NOMO-1 treated with DMSO at 0.1 percent for 48 hours (cell line): ENCODE results near the gene KCNJ12.
"Not testable (repeated sequence)": the region's sequence is repeated elsewhere in the genome, so short reads cannot be mapped to it uniquely, and the experiment has no call there.

ENCODE experiments used
- DNase-seq: peaks from one replicate; lab custom pipeline; 2025; ENCODE audit not compliant: unreplicated experiment; lab: John Stamatoyannopoulos, UW

Gene KCNJ12

DNA sequence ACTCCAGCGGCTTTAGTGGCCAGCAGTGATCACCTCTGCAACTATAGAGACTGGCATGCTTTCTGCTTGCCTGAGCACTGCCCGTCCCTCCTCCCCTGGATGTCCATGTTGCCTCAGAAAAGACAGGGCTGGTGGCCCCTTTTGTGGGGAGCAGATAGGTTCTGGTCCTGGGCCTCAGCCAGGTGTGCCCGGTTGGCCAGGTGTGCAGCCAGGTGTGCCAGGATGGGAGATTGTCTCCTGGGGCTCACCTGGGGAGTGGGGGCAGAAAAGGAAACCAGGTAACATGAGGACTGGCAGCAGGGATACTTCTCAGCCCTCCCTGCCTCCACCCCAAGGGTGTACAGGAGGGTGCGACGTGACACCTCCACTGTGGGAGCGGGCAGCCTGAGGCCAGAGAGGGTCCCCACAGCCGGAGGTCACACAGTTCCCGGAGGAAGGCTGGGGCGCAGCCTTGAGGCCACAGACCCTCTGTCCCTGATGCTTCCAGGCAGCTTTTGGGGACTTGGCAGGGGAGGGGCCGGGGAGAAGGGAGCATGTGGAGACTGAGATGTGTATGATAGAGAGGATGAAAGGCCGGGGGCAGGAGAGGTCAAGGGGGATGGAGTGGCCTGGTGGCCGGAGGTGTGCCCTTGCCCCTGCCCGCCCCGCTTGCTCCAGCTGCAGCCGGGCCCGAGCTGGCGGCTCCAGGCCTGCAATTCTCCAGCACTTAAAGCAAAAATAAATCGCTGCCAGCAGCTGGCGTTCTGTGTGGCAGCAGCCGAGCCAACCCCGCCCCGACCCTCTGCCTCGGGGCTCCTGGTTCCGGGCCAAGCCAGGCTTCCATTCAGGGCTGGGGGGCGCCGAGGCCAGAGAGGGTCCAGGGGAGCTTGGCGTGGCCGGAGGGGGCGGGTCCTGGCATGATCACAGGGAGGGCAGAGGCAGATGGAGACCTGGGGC, 6.7 kb downstream of the KCNJ12 start:
- no peak for DNase-seq

DNA sequence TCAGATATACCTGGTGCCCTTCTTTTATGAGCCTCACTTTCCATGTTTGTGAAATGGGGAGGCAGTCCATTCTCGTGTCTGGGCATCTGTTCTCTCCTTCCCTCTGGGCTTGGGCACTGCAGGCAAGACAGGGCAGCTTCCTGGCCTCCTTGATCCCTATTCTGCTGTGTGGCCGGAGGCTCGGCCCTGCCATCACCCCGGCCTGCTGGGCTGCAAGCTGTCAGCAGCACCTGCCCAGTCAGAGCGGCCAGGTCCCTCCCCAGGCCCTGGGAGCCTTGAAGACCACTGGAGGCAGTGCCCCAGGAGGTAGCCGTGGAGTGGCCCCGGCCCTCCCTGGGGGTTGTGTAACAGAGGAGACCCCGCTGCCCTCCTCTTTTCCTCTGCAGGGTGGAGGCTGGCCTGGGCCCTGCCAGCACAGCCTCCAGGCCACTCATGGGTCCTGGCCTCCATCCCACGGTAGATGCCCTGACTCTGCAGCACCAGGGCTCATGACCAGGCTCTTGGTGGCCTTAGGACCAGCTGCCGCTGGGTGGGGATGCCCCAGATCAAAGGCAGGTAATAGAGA, 9.2 kb downstream of the KCNJ12 start:
- no peak for DNase-seq

DNA sequence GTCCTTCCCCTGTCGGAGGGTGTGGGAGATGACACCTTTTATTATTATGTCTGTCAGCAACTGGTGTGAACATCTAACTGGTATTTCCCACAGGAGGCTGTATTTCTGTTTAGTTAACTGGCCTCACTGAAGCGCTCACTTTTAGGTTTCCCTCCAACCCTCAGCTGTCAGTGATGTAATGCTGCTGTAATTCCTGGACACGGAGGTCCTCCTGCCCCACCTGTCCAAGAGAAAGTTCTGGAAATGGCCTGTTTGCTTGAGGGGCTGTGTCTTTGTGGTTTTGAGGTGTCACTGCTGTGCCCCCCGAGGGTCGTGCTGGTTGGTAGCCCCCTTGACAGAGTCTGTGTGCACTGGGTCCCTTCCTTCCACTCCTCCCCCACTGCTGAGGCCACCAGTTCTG, 11.5 kb downstream of the KCNJ12 start:
- DNase-seq = no peak

DNA sequence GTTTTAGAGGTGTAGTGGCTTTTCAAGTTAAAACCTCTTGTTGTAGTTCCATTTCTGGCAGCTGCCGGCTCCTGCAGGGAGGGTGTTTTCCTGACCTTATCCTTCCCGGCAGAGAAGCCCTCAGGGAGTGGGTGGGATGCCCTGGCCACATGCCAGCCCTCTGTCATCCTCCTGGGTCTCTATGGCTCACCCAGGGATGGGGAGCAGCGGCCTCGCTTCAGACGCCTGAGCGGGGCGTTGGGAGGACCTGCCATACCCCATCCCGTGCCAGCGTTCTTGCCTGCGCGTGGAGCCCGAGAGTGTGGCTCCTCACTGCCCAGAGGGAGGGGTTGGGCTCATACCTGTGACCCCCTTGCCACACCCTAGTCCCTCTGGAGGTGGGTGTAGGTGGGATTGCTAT, 11.9 kb downstream of the KCNJ12 start:
- DNase-seq = no peak

DNA sequence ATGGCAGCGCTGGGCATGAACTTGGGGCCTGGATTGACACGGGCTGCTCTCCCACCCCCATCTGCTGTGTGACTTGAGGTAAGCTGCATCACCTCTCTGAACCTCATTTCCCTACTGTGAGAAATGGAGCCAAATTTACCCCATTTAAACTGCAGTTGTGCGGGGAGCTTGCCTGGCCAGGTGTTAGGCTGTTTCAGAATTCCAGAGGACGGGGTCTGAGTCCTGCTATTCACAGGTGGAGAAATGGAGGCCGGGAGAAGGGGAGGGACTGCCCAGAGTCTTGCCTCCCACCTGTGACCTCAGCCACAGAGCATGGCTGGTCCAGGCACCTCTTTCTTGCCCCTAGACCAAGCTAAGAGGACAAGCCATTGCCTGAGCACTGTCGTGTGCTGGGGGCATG, 12.8 kb downstream of the KCNJ12 start:
- no peak for DNase-seq

DNA sequence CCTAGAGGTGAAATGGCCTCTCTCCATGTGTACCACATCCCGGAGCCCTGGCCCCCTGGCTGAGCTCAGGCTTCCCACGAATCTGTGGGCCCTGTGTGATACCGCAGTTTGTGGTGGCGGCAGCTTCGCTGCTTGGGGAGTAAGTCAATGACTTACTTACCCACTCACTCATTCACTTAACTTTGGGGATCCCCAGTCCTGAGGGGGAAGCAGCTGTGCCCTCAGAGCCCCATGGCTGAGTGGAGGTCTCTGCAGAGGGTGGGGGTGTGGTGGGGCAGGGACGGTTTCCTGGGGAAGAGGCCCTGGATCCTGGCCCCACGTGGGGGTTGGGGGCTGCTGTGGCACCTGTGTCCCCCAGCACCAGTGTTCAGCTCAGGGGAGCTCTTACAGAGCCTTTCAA, 13.2 kb downstream of the KCNJ12 start:
- DNase-seq = no peak

DNA sequence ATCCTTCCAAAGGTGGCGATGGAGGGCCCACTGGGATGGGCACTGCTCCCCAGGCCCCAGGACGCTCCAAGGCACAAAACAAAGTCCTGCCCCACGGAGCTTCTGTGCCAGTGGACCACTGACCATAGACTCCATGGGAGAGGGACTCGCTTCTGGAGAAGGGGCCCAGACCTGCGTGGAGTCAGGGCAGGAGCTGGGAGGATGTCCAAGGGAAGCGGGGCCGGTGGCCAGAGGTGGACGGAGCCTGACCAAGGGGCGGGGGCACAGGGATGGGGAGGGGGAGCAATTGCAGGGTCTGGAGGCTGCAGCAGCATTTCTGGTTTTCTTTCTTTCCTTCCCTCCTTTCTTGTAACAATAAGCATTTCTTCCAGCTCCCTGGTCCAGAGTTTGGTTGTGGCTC, 14.1 kb downstream of the KCNJ12 start:
- DNase-seq = no peak

DNA sequence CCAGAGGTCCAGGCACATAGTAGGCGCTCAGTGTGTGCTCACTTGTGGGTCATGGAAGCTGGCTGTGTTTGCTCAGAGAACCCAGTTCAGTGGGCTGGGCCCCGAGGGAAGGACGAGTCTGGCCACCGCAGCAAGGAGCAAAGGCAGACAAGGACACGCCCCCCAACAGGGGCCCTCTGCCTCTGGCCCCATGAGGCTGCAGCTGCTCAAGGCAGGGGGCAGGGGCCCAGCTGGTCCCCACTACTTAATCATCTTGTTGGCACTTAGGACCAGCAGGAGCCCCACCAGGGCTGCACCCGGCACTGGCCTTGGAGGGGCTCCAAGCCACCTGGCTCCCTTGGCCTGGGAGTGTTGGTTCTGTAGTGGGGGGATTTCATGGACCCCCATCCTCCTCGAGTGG, 16.1 kb downstream of the KCNJ12 start:
- no peak for DNase-seq

DNA sequence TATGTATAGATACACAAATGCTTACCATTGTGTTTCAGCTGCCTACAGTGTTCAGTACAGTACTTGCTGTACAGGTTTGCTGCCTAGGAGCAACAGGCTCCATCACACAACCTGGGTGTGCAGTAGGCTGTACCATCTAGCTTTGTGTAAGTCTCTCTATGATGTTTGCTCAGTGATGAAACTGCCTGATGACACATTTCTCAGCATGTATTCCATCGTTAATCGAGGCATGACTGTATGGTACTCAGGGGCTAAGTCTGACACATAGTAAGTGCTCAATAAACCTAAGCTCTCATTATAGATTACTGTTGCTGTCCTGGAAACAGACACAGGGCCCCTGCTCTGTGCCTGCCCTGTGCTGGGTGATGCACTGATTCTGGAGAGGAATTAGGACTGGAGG, 18.1 kb downstream of the KCNJ12 start:
- no peak for DNase-seq

DNA sequence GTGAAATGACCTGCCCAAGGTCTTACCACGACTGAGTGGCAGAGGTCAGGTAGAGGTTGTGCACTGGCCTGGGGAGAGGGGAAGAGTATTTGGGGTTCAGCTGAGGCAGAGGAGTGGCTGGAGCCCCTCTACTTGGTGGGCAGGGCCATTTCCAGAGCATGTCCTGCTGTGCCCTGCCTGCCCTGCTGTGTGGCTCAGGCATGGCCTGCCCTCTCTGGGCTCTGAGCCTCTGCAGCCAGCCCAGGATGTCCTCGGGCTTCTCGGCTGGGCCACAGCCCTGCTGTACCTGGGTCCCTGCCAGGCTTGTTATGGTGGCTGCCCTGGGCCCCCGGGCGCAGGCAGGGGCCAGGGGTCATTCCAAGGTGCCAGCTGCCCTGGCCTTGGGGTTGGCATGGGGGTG, 19.6 kb downstream of the KCNJ12 start:
- no peak for DNase-seq

DNA sequence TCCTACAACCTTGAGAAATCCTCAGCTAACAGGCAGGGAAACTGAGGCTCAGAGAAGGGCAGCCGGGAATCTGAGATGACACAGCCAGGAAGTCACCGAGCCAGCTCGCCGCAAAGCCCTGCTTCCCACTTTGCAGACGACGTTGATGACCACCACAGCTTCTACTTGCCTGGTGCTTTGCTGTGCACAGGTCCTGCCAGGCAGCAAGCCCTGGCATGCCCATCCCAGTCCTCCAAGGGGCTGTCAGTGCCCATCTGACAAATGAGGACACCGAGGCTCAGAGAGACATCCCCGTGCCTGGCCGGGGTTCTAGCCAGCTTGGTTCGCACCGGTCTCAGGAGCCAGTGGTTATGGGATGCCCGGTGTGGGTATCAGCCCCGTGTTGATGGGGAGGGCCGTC, 20.1 kb downstream of the KCNJ12 start:
- no peak for DNase-seq

DNA sequence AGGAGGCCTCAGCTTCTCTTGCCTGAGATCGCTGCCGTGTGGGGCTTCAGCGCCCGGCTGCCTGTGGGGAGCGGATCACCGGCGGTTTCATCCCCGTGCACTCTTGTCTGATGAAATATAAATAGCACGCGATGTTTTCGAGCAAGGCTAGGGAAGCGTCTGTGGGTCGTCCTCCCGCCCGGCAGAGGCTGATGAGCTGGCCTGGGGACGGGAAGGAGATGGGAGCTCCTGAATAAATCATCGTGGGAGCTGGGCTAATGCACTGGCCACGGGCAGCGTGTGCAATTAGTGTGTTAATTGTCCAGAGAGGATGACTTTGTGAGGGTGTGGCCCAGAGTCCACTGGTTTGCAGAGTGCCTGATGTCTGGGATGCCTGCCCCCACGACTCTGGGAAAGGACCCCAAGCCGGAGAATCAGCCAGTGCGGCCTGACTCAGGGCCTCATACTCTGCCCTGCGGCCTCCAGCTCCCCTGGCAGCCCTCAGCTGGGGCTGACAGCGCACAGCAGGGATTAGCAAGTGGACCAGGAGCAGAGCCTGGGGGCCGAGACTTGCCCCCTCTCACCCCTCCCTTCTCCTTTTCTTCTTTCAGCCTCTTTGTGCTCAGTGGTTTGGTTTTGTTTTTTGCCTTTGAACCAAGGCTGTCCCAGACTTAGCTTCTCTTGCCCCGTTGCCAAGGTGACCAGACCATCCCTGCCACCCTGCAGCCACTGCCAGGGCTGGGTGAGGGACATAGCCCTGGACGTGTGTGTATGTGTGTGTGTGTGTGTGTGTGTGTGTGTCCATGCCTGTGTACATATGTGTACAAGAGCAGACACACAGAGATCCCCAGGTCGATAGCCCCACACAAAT, 21.4 kb downstream of the KCNJ12 start:
- DNase-seq = no peak

DNA sequence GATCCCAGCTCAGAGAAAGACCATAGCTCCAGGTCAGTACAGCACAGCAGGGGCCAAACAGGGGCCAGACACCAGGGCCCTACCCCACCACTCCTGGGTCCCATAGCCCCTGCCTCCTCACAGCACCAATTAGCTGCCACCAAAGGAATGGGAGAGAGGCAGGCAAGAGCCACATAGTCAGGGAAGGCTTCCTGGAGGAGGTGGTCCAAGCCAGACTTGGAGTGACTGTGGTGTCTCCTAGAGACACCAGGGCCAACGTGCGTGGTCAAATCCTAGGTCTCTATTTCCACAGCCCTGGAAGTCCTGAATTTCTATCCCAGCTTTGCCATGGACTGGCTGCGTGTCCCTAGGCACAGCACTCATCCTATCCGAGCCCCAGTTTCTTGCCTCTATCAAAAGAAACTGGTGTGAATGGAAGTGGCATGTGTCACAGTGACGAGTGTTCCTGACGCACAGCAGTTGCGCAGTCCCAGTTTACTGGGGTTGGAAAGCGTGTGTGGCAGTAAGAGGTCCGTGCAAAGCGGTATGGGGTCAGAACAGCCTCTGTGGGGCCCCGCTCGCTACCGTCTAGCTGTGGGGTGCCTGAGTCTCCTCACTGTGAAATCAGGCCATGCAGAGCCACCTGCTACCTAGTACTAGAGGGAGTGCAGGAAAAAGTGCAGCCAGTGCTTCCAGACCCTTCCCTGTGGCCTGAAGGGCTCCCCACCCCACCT, 23.5 kb downstream of the KCNJ12 start:
- no peak for DNase-seq

DNA sequence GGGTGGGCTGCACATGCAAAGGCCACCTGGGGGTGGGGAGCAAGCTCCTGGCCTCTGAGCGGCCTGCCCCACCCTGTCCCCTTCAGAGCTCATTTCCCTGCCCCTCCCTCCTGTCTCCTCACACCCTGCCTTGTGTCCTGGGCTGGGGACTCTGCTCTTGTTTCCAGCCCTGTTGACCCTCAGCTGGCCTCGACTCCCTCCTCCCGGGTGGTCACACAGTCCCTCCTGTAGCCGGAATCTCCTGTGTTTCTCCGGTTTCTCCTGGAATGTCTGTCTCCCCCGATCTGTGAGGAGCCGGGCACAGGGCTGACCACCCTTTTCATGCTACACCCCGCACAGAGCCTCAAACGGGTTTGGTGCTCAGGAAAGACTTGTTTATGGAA, 24.0 kb downstream of the KCNJ12 start:
- DNase-seq = not testable (repeated sequence)

DNA sequence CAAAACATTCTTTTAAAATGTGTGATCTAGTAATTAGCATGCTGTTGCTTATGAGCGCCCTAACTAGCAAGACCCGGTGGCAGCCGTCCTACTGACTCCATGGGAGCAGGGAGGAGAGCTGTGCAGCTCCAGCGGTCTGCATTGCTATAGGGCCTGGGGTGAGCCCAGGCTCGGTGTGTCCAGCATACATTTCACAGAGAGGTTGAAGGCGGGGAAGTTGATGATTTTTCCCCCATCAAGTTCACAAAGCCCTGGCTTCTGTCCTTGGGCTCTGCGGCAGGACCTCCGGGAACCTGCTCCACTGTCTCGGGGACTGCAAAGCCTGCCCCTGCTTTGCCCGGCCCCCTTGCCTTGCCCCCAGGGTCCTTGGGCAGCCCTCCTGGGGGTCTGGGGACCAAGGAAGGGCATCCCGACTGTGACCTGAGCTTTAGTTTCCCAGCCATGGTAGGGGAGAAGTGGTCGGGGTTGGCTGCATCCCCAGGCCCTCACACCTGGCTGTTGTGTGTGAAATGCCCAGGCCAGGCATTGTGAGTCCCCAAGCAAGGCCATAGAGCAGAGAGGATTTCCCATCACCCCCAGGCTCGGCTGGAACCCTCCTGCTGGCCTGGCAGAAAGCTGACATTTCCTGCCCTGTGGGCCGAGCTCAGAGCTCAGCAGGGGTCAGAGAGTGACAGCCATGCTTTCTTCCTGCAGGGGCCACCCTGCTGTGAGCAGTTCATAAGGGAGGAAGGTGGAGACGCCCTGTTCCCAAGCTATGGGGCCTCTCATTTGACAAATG, 24.8 kb downstream of the KCNJ12 start:
- DNase-seq = no peak

DNA sequence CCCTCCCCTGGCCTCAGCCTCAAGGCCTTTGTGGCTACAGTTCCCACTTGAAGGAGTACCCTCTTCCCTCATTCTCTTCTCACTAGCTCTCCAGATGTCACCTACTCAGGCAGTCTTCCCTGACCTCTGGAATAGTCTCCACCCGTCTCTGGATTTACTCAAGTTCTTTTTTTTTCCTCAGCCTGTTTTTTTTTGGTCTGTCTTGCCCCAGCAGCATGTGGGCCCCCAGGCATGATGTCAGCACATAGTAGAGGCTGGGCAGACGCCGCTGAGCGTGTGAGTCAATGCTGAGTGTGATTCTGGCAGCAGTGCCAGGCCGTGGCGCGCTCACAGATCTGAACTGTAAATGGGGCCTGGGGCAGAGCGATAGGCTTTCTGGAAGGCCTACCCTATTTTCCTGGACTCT, 26.0 kb downstream of the KCNJ12 start:
- DNase-seq = not testable (repeated sequence)

DNA sequence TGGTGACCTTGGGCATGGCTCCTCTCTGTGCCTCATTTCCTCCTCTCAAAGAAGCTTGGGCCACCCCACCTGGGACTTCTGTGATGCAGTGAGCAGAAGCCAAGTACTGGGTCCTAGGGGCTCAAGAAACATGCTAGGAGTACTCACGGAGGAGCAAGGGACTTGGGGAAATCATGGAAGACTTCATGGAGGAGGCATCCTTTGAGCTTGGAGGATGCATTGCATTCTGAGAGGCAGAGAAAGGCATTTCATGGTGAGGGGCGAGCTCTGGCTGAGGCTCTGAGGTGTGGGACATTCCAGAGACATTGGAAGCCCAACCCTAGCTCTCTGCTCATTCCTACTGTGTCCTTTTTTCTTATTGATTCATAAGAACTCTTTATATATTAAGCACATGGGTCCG, 26.8 kb downstream of the KCNJ12 start:
- not testable (repeated sequence) for DNase-seq

DNA sequence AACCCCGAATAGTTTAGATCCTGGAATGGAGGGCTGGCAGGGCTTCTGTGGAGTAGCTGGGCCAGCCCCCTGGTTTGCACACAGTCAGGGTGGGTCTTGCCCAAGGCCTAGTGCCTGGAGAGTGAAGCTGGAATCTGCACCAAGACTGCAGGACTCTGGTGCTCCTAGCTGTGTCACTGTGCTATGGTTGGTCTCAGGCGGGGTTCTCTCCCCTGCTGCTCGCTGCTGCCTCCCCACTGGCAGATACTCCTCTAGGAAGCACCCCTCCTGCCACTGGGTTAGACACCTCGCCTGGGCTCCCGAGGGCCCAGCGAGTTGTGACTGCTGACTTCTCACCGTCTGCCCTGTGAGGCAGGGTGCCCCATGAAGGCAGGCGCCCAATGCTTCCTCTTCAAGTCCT, 27.9 kb downstream of the KCNJ12 start:
- not testable (repeated sequence) for DNase-seq

DNA sequence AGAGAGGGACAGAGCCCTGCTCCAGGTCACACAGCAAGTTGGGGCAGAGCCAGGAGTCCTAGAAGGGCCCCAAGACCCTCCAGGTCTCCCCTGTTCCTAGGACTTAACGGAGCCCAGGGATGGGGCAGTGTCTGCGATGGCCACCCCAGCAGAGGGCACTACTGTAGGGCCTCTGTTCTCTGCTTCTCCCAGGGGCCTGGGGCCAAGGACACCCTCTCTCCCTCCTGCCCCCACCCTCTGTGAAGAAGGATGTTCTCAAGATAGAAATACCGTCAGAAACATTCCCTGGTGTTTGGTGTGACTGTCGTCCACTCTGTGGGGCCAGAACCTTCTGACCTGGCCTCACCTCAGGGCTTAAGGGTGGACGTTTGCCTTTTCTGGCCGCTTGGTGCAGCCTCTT, 28.4 kb downstream of the KCNJ12 start:
- DNase-seq = not testable (repeated sequence)

DNA sequence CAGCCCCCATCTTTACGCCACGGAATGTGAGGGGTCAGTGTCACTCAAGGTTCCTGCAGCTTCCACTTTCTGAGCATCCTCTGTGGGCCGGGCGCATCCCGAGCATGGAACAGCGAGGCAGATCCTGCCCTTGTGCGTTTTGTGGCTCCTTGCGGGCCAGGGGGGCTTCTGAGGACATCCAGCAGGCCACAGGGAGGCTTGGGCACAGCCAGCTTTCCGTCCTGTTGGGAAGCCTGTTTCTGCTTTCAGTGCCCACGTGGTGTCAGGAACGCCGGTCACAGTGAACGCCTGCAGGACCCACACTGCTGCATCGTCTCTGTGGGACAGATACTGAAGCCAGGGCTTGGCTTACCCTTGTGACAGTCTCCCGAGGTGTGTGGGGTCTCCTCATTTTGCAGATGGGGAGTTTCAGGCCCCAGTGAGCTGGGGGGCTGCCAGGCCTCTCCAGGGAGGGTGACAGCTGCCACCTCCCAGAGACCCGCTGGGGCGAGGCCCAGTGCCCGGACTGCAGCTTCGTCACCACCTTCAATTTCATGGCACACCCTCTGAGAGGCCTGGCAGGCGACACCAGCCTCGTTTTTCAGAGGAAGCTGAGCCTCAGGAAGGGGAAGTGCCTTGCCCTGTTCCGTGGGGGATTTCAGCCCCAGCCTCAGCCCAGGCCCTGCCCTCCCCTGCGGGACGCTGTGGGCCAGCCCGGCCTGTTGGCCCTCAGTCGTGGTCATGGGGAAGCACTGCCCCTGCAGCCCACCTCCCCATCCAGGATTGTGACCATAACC, 29.0 kb downstream of the KCNJ12 start:
- DNase-seq = not testable (repeated sequence)
